Activated T-helper 2 cell treated with anti-CD3 and anti-CD28 coated beads, Interferon-gamma antibody, Interleukin-2, Interleukin-4, amounts not matched to agents 10 μg/mL and 5 μg/mL and 100 μg/mL, durations not matched to agents 14 hours and 24 hours and 36 hours (primary cell): ENCODE results near the gene LKAAEAR1. TPM values are rescaled to one million over a fixed set of nuclear protein-coding genes. Genes with fewer than 3 reads are reported as not detected.
A peak's percentile ranks its signal among the peaks of the same experiment; 100 is the strongest.
"Not testable (repeated sequence)": the region's sequence is repeated elsewhere in the genome, so short reads cannot be mapped to it uniquely, and the experiment has no call there.

Experiments
- DNase-seq: peaks from one replicate; pipeline ENCODE4 v3.0.0; 2021; ENCODE audit warnings: low spot score
- H3K27ac Mint-ChIP-seq: one replicate; pipeline ENCODE4 v1.8.0; 2021; ENCODE audit warnings: mixed read lengths
- H3K27me3 Mint-ChIP-seq: one replicate; pipeline ENCODE4 v1.8.0; 2021; ENCODE audit warnings: low read depth, mixed read lengths
- H3K36me3 Mint-ChIP-seq: one replicate; pipeline ENCODE4 v1.8.0; 2021; ENCODE audit warnings: low read depth, mixed read lengths
- H3K4me1 Mint-ChIP-seq: one replicate; pipeline ENCODE4 v1.8.0; 2021; ENCODE audit warnings: low read depth, mixed read lengths
- H3K4me3 Mint-ChIP-seq: one replicate; pipeline ENCODE4 v1.8.0; 2021; ENCODE audit warnings: low read depth, mild to moderate bottlenecking, moderate library complexity, mixed read lengths
- H3K9me3 Mint-ChIP-seq: one replicate; pipeline ENCODE4 v1.8.0; 2021; ENCODE audit warnings: mixed read lengths
- intact Hi-C: fragments of 100-400 bp; cut with micrococcal nuclease; formaldehyde crosslinking; loops from one replicate; pipeline ENCODE4 v1.15.1; 2023
- total RNA-seq: library from RNA; stranded (reverse); gene quantifications from 2 replicates; pipeline ENCODE4 v1.2.3, GENCODE V29; 2022

The LKAAEAR1 gene
- total RNA-seq: 0.21 and 0.25 TPM in 2 replicates

- Mint-ChIP-seq H3K27ac (no peak within 1 kb of the TSS), H3K27me3 (peaks cover 43% of the 10 kb centered on the region), H3K4me1 (peaks cover 19% of the 10 kb centered on the region), H3K4me3 (peak within 1 kb of the TSS; percentile 81), H3K9me3 (no peaks in the 10 kb centered on the region), H3K36me3 (peaks cover 2% of the 10 kb centered on the region)
- no peak for DNase-seq
- intact Hi-C loops: loop anchor here (2.0 kb wide), 2 partner anchors 19 to 37 kb away; no protein-coding TSS in a partner anchor
These were observed at the start of gene LKAAEAR1 for GRCh38 chr20:64083804-64084684. Gene LKAAEAR1, minus strand, starts transcription at chr20:64084398. Its CDS starts 179 bp downstream, at chr20:64084219.

GRCh38 chr20:64131406-64131805, 47.2 kb upstream of the LKAAEAR1 start:
- Mint-ChIP-seq H3K36me3 (no peaks in the 10 kb centered on the region), H3K4me1 (no peaks in the 10 kb centered on the region), H3K9me3 (no peaks in the 10 kb centered on the region), H3K4me3 (no peak overlapping the region), H3K27ac (no peak overlapping the region), H3K27me3 (peaks cover 3% of the 10 kb centered on the region)
- DNase-seq: no peak
- intact Hi-C loops: no loop called here

GRCh38 chr20:64130876-64131275, 46.7 kb upstream of the LKAAEAR1 start:
- no peak for DNase-seq
- H3K4me3 Mint-ChIP-seq: no peak overlapping the region
- H3K4me1 Mint-ChIP-seq: no peaks in the 10 kb centered on the region
- no peaks in the 10 kb centered on the region for H3K9me3 Mint-ChIP-seq
- H3K36me3 Mint-ChIP-seq: no peaks in the 10 kb centered on the region
- H3K27me3 Mint-ChIP-seq: peaks cover 3% of the 10 kb centered on the region
- no peak overlapping the region for H3K27ac Mint-ChIP-seq
- intact Hi-C loops: no loop called here

GRCh38 chr20:64130271-64130670, 46.1 kb upstream of the LKAAEAR1 start:
- intact Hi-C loops: no loop called here
- Mint-ChIP-seq H3K27ac (no peak overlapping the region), H3K9me3 (no peaks in the 10 kb centered on the region), H3K4me3 (no peak overlapping the region), H3K27me3 (peaks cover 3% of the 10 kb centered on the region), H3K36me3 (no peaks in the 10 kb centered on the region), H3K4me1 (no peaks in the 10 kb centered on the region)
- no peak for DNase-seq

- Mint-ChIP-seq H3K27ac (no peak overlapping the region), H3K4me3 (no peak overlapping the region), H3K9me3 (no peaks in the 10 kb centered on the region), H3K27me3 (peaks cover 7% of the 10 kb centered on the region), H3K36me3 (no peaks in the 10 kb centered on the region), H3K4me1 (no peaks in the 10 kb centered on the region)
- intact Hi-C loops: no loop called here
- DNase-seq: no peak
These were observed 45.1 kb upstream of the LKAAEAR1 start for GRCh38 chr20:64129146-64129782.

GRCh38 chr20:64123517-64123916, 39.3 kb upstream of the LKAAEAR1 start:
- H3K4me1 Mint-ChIP-seq, H3K36me3 Mint-ChIP-seq, H3K27ac Mint-ChIP-seq, H3K9me3 Mint-ChIP-seq, DNase-seq, H3K4me3 Mint-ChIP-seq, intact Hi-C loops: not testable (repeated sequence)
- H3K27me3 Mint-ChIP-seq: peaks cover 11% of the 10 kb centered on the region

- H3K4me1 Mint-ChIP-seq, H3K9me3 Mint-ChIP-seq, H3K27ac Mint-ChIP-seq, DNase-seq, intact Hi-C loops, H3K36me3 Mint-ChIP-seq, H3K4me3 Mint-ChIP-seq, H3K27me3 Mint-ChIP-seq: not testable (repeated sequence)
These were observed 38.7 kb upstream of the LKAAEAR1 start for GRCh38 chr20:64122927-64123326.

- intact Hi-C loops: loop anchor here (2.0 kb wide), 2 partner anchors 39 to 141 kb away; partner anchors contain the start of gene PRPF6
- Mint-ChIP-seq H3K4me3 (no peak overlapping the region), H3K27ac (no peak overlapping the region), H3K9me3 (no peaks in the 10 kb centered on the region), H3K4me1 (peaks cover 9% of the 10 kb centered on the region), H3K36me3 (no peaks in the 10 kb centered on the region), H3K27me3 (peaks cover 10% of the 10 kb centered on the region)
- no peak for DNase-seq
These were observed 37.4 kb upstream of the LKAAEAR1 start for GRCh38 chr20:64121586-64121985.

- Mint-ChIP-seq H3K4me3 (peak overlapping the region; percentile 60), H3K9me3 (no peaks in the 10 kb centered on the region), H3K27me3 (peaks cover 10% of the 10 kb centered on the region), H3K27ac (no peak overlapping the region), H3K4me1 (peaks cover 9% of the 10 kb centered on the region), H3K36me3 (no peaks in the 10 kb centered on the region)
- DNase-seq: peak; percentile 25
- intact Hi-C loops: loop anchor here (2.0 kb wide), 2 partner anchors 37 to 139 kb away; partner anchors contain the start of gene PRPF6
These were observed 35.6 kb upstream of the LKAAEAR1 start for GRCh38 chr20:64119681-64120341.

- H3K27ac Mint-ChIP-seq: no peak overlapping the region
- DNase-seq: peak; percentile 6
- intact Hi-C loops: no loop called here
These were observed 35.1 kb upstream of the LKAAEAR1 start for GRCh38 chr20:64119301-64119680.

GRCh38 chr20:64117432-64117777, 33.2 kb upstream of the LKAAEAR1 start:
- H3K9me3 Mint-ChIP-seq, DNase-seq, H3K27ac Mint-ChIP-seq, intact Hi-C loops, H3K27me3 Mint-ChIP-seq, H3K4me3 Mint-ChIP-seq, H3K36me3 Mint-ChIP-seq, H3K4me1 Mint-ChIP-seq: not testable (repeated sequence)

More at GRCh38 chr20:64119301-64119680, 35.1 kb upstream of the LKAAEAR1 start:
- H3K9me3 Mint-ChIP-seq: no peaks in the 10 kb centered on the region
- H3K4me3 Mint-ChIP-seq: no peak overlapping the region
- no peaks in the 10 kb centered on the region for H3K36me3 Mint-ChIP-seq
- H3K4me1 Mint-ChIP-seq: peaks cover 9% of the 10 kb centered on the region
- H3K27me3 Mint-ChIP-seq: peaks cover 6% of the 10 kb centered on the region

GRCh38 chr20:64116541-64117431, 32.6 kb upstream of the LKAAEAR1 start:
- intact Hi-C loops: no loop called here
- Mint-ChIP-seq H3K9me3 (no peaks in the 10 kb centered on the region), H3K36me3 (no peaks in the 10 kb centered on the region), H3K27ac (no peak overlapping the region), H3K4me1 (peaks cover 9% of the 10 kb centered on the region), H3K4me3 (no peak overlapping the region), H3K27me3 (peaks cover 4% of the 10 kb centered on the region)
- DNase-seq: peak; percentile 6
